HepG2 (cell line): ENCODE data around the gene PXDC1. TPM values are rescaled to one million over a fixed set of nuclear protein-coding genes. Genes with fewer than 3 reads are reported as not detected.
A peak's percentile ranks its signal among the peaks of the same experiment; 100 is the strongest.

Source experiments
- AGO2 ChIP-seq: fragments of 200-400 bp; formaldehyde crosslinking; optimal IDR thresholded peaks from 2 replicates; pipeline ENCODE3; 2017; ENCODE audit warnings: mild to moderate bottlenecking, low read depth, low read length, moderate library complexity
- GPN1 ChIP-seq: sonication (generic); formaldehyde crosslinking; IDR thresholded peaks from 2 replicates; pipeline ENCODE4 v1.5.1; 2020; ENCODE audit warnings: missing genetic modification reagents, borderline replicate concordance
- MLLT10 ChIP-seq: sonication (generic); formaldehyde crosslinking; IDR thresholded peaks from 2 replicates; pipeline ENCODE4 v1.4.0; 2020; ENCODE audit warnings: missing genetic modification reagents
- NFKB2 ChIP-seq: sonication (generic); formaldehyde crosslinking; IDR thresholded peaks from 2 replicates; pipeline ENCODE4 v1.4.0; 2020; ENCODE audit warnings: missing genetic modification reagents, borderline replicate concordance
- NFYB ChIP-seq: sonication (generic); formaldehyde crosslinking; IDR thresholded peaks from 2 replicates; pipeline ENCODE4 v1.4.0; 2020; ENCODE audit warnings: missing genetic modification reagents
- PPARG ChIP-seq: conservative IDR thresholded peaks from 2 replicates; pipeline ENCODE4 v1.6.1; 2016; ENCODE audit warnings: missing biosample characterization, missing genetic modification reagents
- RAD21 ChIP-seq: fragments of 450-650 bp; formaldehyde crosslinking; IDR thresholded peaks from 2 replicates; pipeline ENCODE4 v1.5.0; 2020; ENCODE audit warnings: mild to moderate bottlenecking
- STAG1 ChIP-seq: sonication (generic); formaldehyde crosslinking; IDR thresholded peaks from 2 replicates; pipeline ENCODE4 v1.4.0; 2020; ENCODE audit warnings: missing genetic modification reagents
- TMF1 ChIP-seq: sonication (generic); formaldehyde crosslinking; IDR thresholded peaks from 2 replicates; pipeline ENCODE4 v1.8.1; 2022; ENCODE audit warnings: low read depth, missing genetic modification reagents
- UBTF ChIP-seq: sonication (generic); formaldehyde crosslinking; IDR thresholded peaks from 2 replicates; pipeline ENCODE4 v1.4.0; 2020; ENCODE audit warnings: mild to moderate bottlenecking, missing genetic modification reagents
- ZMYM2 ChIP-seq: sonication (generic); formaldehyde crosslinking; IDR thresholded peaks from 2 replicates; pipeline ENCODE4 v1.8.0; 2022; ENCODE audit warnings: mild to moderate bottlenecking, missing genetic modification reagents
- ZNF180 ChIP-seq: sonication (generic); formaldehyde crosslinking; IDR thresholded peaks from 2 replicates; pipeline ENCODE4 v1.4.0; 2020; ENCODE audit warnings: low read depth, missing genetic modification reagents, borderline replicate concordance
- ZNF260 ChIP-seq: sonication (generic); formaldehyde crosslinking; IDR thresholded peaks from 2 replicates; pipeline ENCODE4 v1.4.0; 2020; ENCODE audit warnings: missing genetic modification reagents, low read depth, mild to moderate bottlenecking, borderline replicate concordance
- ZNF280B ChIP-seq: sonication (generic); formaldehyde crosslinking; IDR thresholded peaks from 2 replicates; pipeline ENCODE4 v1.5.0; 2020; ENCODE audit warnings: missing genetic modification reagents, mild to moderate bottlenecking, borderline replicate concordance
- ZNF407 ChIP-seq: sonication (generic); formaldehyde crosslinking; IDR thresholded peaks from one replicate; pipeline ENCODE4 v1.5.1; 2020; ENCODE audit warnings: mild to moderate bottlenecking, missing genetic modification reagents; ENCODE audit errors: not compliant biosample characterization
- ZNF550 ChIP-seq: sonication (generic); formaldehyde crosslinking; IDR thresholded peaks from 2 replicates; pipeline ENCODE4 v1.4.0; 2020; ENCODE audit warnings: mild to moderate bottlenecking, missing genetic modification reagents, borderline replicate concordance
- ZNF616 ChIP-seq: sonication (generic); formaldehyde crosslinking; IDR thresholded peaks from 2 replicates; pipeline ENCODE4 v1.5.0; 2020; ENCODE audit warnings: low read depth, mild to moderate bottlenecking, missing genetic modification reagents
- polyA plus RNA-seq, 8 experiments: library from polyadenylated mRNA; depleted of rRNA in 3 of 8; stranded (reverse) in 7 of 8; unstranded in 1 of 8; fragments of >200 nt; fragmentation: Illumina TruSeq in 4 of 8; extraction: Trizol in 4 of 8; gene quantifications; 2 replicates each; pipeline versions ENCODE4 v1.2.1 to v1.2.3, GENCODE V29; 2011 to 2016; ENCODE audit warnings: low read depth in 4 of 8, missing spikeins in 1 of 8, mixed read lengths in 1 of 8; ENCODE audit not compliant: insufficient read depth in 1 of 8
- total RNA-seq, 5 experiments: library from RNA; depleted of rRNA; stranded (reverse); fragments of >200 nt; fragmentation: Illumina TruSeq; extraction: Trizol; gene quantifications; 2 replicates each; pipeline ENCODE4 v1.2.3, GENCODE V29; 2016; ENCODE audit warnings: low read depth in 1 of 5

Gene PXDC1
- total and polyA plus RNA-seq, 2 of the 13 experiments (the other 11 are each of a cell fraction or from before 2014, with no cell fraction given): 32.4 to 34.7 TPM

GRCh38 chr6:3750317-3751076 is 1.0 kb downstream of the PXDC1 start (continued):
- no peak; the same call in 1 of the 2 replicates for TF ChIP-seq ZNF616 (CRISPR knock-in tag)
- no peak for TF ChIP-seq NFYB (CRISPR knock-in tag)
- no peak for TF ChIP-seq ZNF260 (CRISPR knock-in tag)
- peak; percentile 27; the same call in 1 of the 2 replicates for TF ChIP-seq ZNF280B
- no peak for TF ChIP-seq STAG1 (CRISPR knock-in tag)
- peak; percentile 33; the same call in 1 of the 2 replicates for TF ChIP-seq RAD21 (CRISPR knock-in tag)
- no peak for TF ChIP-seq GPN1 (CRISPR knock-in tag)
- peak; percentile 56; the same call in 1 of the 2 replicates for TF ChIP-seq UBTF (CRISPR knock-in tag)
- TF ChIP-seq NFKB2 (CRISPR knock-in tag): no peak; the same call in 1 of the 2 replicates
- TF ChIP-seq TMF1 (CRISPR knock-in tag): peak; percentile 56; the same call in 1 of the 2 replicates
- TF ChIP-seq ZNF407 (CRISPR knock-in tag): no peak
- 0 out of 2 replicates have a peak, but pooled peaks have one; percentile 26 for TF ChIP-seq ZMYM2 (CRISPR knock-in tag)
- TF ChIP-seq ZNF550: no peak
- no peak for TF ChIP-seq PPARG (CRISPR knock-in tag)
- no peak for TF ChIP-seq ZNF180 (CRISPR knock-in tag)
- TF ChIP-seq MLLT10 (CRISPR knock-in tag): no peak
- peak; percentile 10 for TF ChIP-seq AGO2
